Astrocyte of the spinal cord (primary cell): ENCODE measurements around the gene AP3D1.

Experiments used
- DNase-seq: peaks from one replicate; pipeline ENCODE4 v3.0.0; 2011; ENCODE audit warnings: low read depth, low spot score
- H3K4me3 ChIP-seq: 2 replicates; pipeline ENCODE4 v1.5.1; 2011; ENCODE audit warnings: low read depth, mild to moderate bottlenecking, low read length, moderate library complexity
- CTCF ChIP-seq: IDR thresholded peaks from 2 replicates; pipeline ENCODE4 v1.5.1; 2012; ENCODE audit warnings: low read depth, mild to moderate bottlenecking, low read length, inconsistent platforms
- in situ Hi-C: cut with HindIII; loops from 2 replicates; pipeline ENCODE4 v1.10.0; 2017; ENCODE audit warnings: low sequenced_read_pairs

Gene AP3D1

GRCh38 chr19:2195914-2196313 lies 44.5 kb upstream of the AP3D1 start:
- in situ Hi-C loops: no loop called here
- no peak for DNase-seq
- no peak for TF ChIP-seq CTCF
- H3K4me3 ChIP-seq: no peak overlapping the region

- H3K4me3 ChIP-seq: no peak overlapping the region
- in situ Hi-C loops: no loop called here
- no peak for DNase-seq
- no peak for TF ChIP-seq CTCF
Measured at GRCh38 chr19:2195361-2195760, 44.0 kb upstream of the AP3D1 start.

GRCh38 chr19:2194513-2195078 lies 43.2 kb upstream of the AP3D1 start:
- DNase-seq: no peak
- no peak overlapping the region for H3K4me3 ChIP-seq
- TF ChIP-seq CTCF: no peak
- in situ Hi-C loops: no loop called here

GRCh38 chr19:2193807-2194206 lies 42.4 kb upstream of the AP3D1 start:
- no peak overlapping the region for H3K4me3 ChIP-seq
- in situ Hi-C loops: no loop called here
- no peak for TF ChIP-seq CTCF
- no peak for DNase-seq

GRCh38 chr19:2192862-2193261 lies 41.5 kb upstream of the AP3D1 start:
- DNase-seq: no peak
- no peak overlapping the region for H3K4me3 ChIP-seq
- in situ Hi-C loops: no loop called here
- no peak for TF ChIP-seq CTCF

- no peak overlapping the region for H3K4me3 ChIP-seq
- no peak for DNase-seq
- in situ Hi-C loops: no loop called here
- TF ChIP-seq CTCF: no peak
Measured at GRCh38 chr19:2191456-2192310, 40.3 kb upstream of the AP3D1 start.
